ENCODE data around the gene RMRP.

GRCh38 chr9:35658137-35658967 is 533 bp upstream of the RMRP start, which contains the start of gene CCDC107:
- TF ChIP-seq CTCF (conservative IDR thresholded peaks at IDR 0.05 in 1 of 2, IDR thresholded peaks at IDR 0.05 in 1 of 2; ENCODE audit: extremely low read depth in 1 of 2, insufficient read depth in 1 of 2, low read depth in 1 of 2, low read length in 2 of 2), result peak; percentile 31 to 67
- TF ChIP-seq EZH2 (IDR thresholded peaks at IDR 0.05; ENCODE audit: borderline replicate concordance, low read length), result no peak

Measured in mammary epithelial cell (primary cell).